AG04450 (cell line): ENCODE data around the gene DPPA3. TPM values are rescaled to one million over a fixed set of nuclear protein-coding genes. Genes with fewer than 3 reads are reported as not detected.

ENCODE experiments used
- CTCF ChIA-PET: fragments of 300-600, 350-600 bp; formaldehyde crosslinking; extraction: SDS; loops from one replicate; lab custom pipeline; 2022; ENCODE audit warnings: antibody characterized with exemption, inconsistent platforms; lab: Charles Lee
- POLR2A ChIA-PET: fragments of 350-600 bp; formaldehyde crosslinking; extraction: SDS; loops from one replicate; lab custom pipeline; 2021; ENCODE audit warnings: antibody characterized with exemption, inconsistent platforms; lab: Yijun Ruan, JAX
- DNase-seq: peaks from one replicate; pipeline ENCODE4 v3.0.0-alpha.2; 2011; ENCODE audit warnings: low read depth, low spot score
- H3K27ac ChIP-seq: one replicate; pipeline ENCODE4 v1.5.1; 2012; ENCODE audit warnings: low read depth, low read length, control low read depth
- H3K27me3 ChIP-seq: one replicate; pipeline ENCODE4 v1.6.0; 2012; ENCODE audit warnings: low read length; ENCODE audit not compliant: control insufficient read depth, insufficient read depth
- H3K4me3 ChIP-seq: 2 replicates; pipeline ENCODE4 v1.5.1; 2011; ENCODE audit warnings: mild to moderate bottlenecking, low read depth, low read length, control low read depth
- H3K9me3 ChIP-seq: 2 replicates; pipeline ENCODE4 v1.5.1; 2012; ENCODE audit warnings: low read length; ENCODE audit not compliant: control insufficient read depth, insufficient read depth
- CTCF ChIP-seq: IDR thresholded peaks from 2 replicates; pipeline ENCODE4 v1.5.1; 2011; ENCODE audit warnings: low read depth, low read length, control low read depth, inconsistent platforms
- polyA plus RNA-seq: library from polyadenylated mRNA; depleted of rRNA; stranded (reverse); fragments of >200 nt; gene quantifications from 2 replicates; pipeline ENCODE4 v1.2.3, GENCODE V29; 2011

DPPA3 gene
- polyA plus RNA-seq, 1 experiment: not detected

- POLR2A ChIA-PET: no interaction called here
- Histone ChIP-seq H3K4me3 (no peak overlapping the region), H3K27ac (no peak overlapping the region), H3K9me3 (peaks cover 9% of the 10 kb centered on the region), H3K27me3 (no peaks in the 10 kb centered on the region)
- no peak for TF ChIP-seq CTCF
- CTCF ChIA-PET: no interaction called here
- no peak for DNase-seq
Observed at GRCh38 chr12:7694556-7695236, 16.5 kb upstream of the DPPA3 start.

GRCh38 chr12:7695237-7695560, 16.0 kb upstream of the DPPA3 start:
- POLR2A ChIA-PET: no interaction called here
- CTCF ChIA-PET: no interaction called here
- no peaks in the 10 kb centered on the region for H3K27me3 ChIP-seq
- H3K9me3 ChIP-seq: peaks cover 10% of the 10 kb centered on the region
- TF ChIP-seq CTCF: no peak
- H3K4me3 ChIP-seq: no peak overlapping the region
- no peak for DNase-seq
- no peak overlapping the region for H3K27ac ChIP-seq

- POLR2A ChIA-PET: no interaction called here
- H3K27ac ChIP-seq: no peak within 1 kb of the TSS
- CTCF ChIA-PET: no interaction called here
- no peak for DNase-seq
- H3K27me3 ChIP-seq: no peaks in the 10 kb centered on the region
- no peak for TF ChIP-seq CTCF
- H3K4me3 ChIP-seq: no peak within 1 kb of the TSS
- H3K9me3 ChIP-seq: peaks cover 8% of the 10 kb centered on the region; the same call in 1 of the 2 replicates
Observed at GRCh38 chr12:7695566-7696197, 15.6 kb upstream of the DPPA3 start, which contains the start of gene GDF3. GDF3 (minus strand) TSS chr12:7695775; CDS start chr12:7695728, 47 bp downstream.

- no peak for TF ChIP-seq CTCF
- no peak for DNase-seq
- Histone ChIP-seq H3K9me3 (peaks cover 26% of the 10 kb centered on the region), H3K4me3 (no peak overlapping the region), H3K27ac (no peak overlapping the region), H3K27me3 (no peaks in the 10 kb centered on the region)
- ChIA-PET POLR2A (no interaction called here), CTCF (no interaction called here)
Observed at GRCh38 chr12:7705846-7706245, 5.4 kb upstream of the DPPA3 start.

GRCh38 chr12:7709969-7710675, 1.1 kb upstream of the DPPA3 start:
- Histone ChIP-seq H3K27ac (no peak overlapping the region), H3K27me3 (no peaks in the 10 kb centered on the region), H3K4me3 (no peak overlapping the region), H3K9me3 (peaks cover 34% of the 10 kb centered on the region)
- ChIA-PET POLR2A (no interaction called here), CTCF (no interaction called here)
- no peak for DNase-seq
- no peak for TF ChIP-seq CTCF
